GDM1 (cell line): ENCODE measurements around the gene SPAST.
"Not testable (repeated sequence)": the region's sequence is repeated elsewhere in the genome, so short reads cannot be mapped to it uniquely, and the experiment has no call there.

Experiments used
- DNase-seq: peaks from one replicate; lab custom pipeline; 2025; lab: John Stamatoyannopoulos, UW

The SPAST gene

GRCh38 chr2:32128636-32129035 lies 65.3 kb downstream of the SPAST start:
- no peak for DNase-seq

- DNase-seq = no peak
Observed at GRCh38 chr2:32129086-32129485, 65.7 kb downstream of the SPAST start.

GRCh38 chr2:32135409-32135808 lies 72.1 kb downstream of the SPAST start:
- no peak for DNase-seq

- DNase-seq = no peak
Observed at GRCh38 chr2:32136097-32136496, 72.7 kb downstream of the SPAST start.

- not testable (repeated sequence) for DNase-seq
Observed at GRCh38 chr2:32151544-32151943, 88.2 kb downstream of the SPAST start.

GRCh38 chr2:32159678-32160077 lies 96.3 kb downstream of the SPAST start:
- no peak for DNase-seq

- no peak for DNase-seq
Observed at GRCh38 chr2:32161296-32161695, 97.9 kb downstream of the SPAST start.

GRCh38 chr2:32164254-32164653 lies 100.9 kb downstream of the SPAST start:
- DNase-seq = not testable (repeated sequence)

- DNase-seq = not testable (repeated sequence)
Observed at GRCh38 chr2:32165027-32165347, 101.6 kb downstream of the SPAST start.

GRCh38 chr2:32166115-32166574 lies 102.8 kb downstream of the SPAST start:
- DNase-seq = no peak

- no peak for DNase-seq
Observed at GRCh38 chr2:32168513-32168912, 105.2 kb downstream of the SPAST start.

- no peak for DNase-seq
Observed at GRCh38 chr2:32172870-32173269, 109.5 kb downstream of the SPAST start.

- DNase-seq = no peak
Observed at GRCh38 chr2:32182667-32183066, 119.3 kb downstream of the SPAST start.

- no peak for DNase-seq
Observed at GRCh38 chr2:32189011-32189410, 125.7 kb downstream of the SPAST start.

GRCh38 chr2:32192418-32192817 lies 129.1 kb downstream of the SPAST start:
- DNase-seq = no peak

GRCh38 chr2:32200814-32201213 lies 137.5 kb downstream of the SPAST start:
- DNase-seq = no peak

- not testable (repeated sequence) for DNase-seq
Observed at GRCh38 chr2:32203428-32203827, 140.1 kb downstream of the SPAST start.
